ENCODE measurements around the gene SLC31A2.

Gene SLC31A2

GRCh38 chr9:113179839-113180238 lies 29.0 kb downstream of the SLC31A2 start:
- DNase-seq (ENCODE audit: low read depth): no peak
- H3K4me3 ChIP-seq (ENCODE audit: low read depth, low read length): no peak overlapping the region
- TF ChIP-seq, protein P1, sequence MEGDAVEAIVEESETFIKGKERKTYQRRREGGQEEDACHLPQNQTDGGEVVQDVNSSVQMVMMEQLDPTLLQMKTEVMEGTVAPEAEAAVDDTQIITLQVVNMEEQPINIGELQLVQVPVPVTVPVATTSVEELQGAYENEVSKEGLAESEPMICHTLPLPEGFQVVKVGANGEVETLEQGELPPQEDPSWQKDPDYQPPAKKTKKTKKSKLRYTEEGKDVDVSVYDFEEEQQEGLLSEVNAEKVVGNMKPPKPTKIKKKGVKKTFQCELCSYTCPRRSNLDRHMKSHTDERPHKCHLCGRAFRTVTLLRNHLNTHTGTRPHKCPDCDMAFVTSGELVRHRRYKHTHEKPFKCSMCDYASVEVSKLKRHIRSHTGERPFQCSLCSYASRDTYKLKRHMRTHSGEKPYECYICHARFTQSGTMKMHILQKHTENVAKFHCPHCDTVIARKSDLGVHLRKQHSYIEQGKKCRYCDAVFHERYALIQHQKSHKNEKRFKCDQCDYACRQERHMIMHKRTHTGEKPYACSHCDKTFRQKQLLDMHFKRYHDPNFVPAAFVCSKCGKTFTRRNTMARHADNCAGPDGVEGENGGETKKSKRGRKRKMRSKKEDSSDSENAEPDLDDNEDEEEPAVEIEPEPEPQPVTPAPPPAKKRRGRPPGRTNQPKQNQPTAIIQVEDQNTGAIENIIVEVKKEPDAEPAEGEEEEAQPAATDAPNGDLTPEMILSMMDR (IDR thresholded peaks at IDR 0.05; ENCODE audit: low read depth, low read length, missing control alignments): no peak

DNA sequence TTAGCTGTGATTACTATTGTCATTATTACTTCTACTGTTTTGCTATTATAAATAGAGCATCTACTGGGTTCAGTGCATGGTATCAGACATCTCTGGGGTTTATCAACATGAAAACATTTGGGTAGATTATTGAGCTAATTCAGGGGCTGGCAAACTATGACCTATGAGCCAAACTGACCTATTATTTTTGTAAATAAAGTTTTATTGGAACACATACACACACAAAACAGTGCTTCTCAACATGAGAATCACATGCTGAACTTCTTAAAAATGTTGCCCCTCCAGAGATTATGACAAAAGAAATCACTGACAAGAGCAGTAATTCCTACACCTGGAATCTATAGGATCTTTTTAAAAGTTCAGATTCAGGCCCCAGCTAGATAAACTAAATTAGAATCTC lies 30.4 kb downstream of the SLC31A2 start:
- TF ChIP-seq, protein P1 (IDR thresholded peaks at IDR 0.05; ENCODE audit: low read depth, low read length, missing control alignments): no peak
- H3K4me3 ChIP-seq (ENCODE audit: low read depth, low read length): no peak overlapping the region
- no peak for DNase-seq (ENCODE audit: low read depth)

DNA sequence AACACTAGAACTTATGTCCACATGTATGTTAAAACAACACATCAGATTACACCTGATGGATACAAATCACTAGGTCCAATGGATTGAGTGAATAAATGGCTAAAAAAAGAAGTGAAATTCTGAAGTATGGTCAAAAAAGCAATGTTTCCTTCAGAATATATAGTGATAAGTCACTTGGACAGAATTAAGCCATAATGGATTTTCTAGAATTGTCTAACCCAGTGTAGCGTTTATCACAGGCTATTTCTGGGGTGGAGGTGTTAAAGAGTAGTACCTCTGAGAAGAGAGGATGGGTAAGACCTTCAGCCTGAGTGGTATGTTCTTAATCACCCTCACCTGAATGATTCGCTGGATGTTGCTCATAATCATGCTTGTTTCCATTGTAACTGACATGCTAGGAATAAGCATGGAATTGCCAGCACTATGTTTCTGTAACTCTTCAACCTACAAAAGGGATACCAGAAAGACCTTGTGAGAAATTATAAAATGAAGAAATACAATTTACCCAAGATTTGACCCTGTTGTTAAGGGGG lies 33.2 kb downstream of the SLC31A2 start:
- TF ChIP-seq, protein P1 (IDR thresholded peaks at IDR 0.05; ENCODE audit: low read depth, low read length, missing control alignments): no peak
- no peak for DNase-seq (ENCODE audit: low read depth)
- no peak overlapping the region for H3K4me3 ChIP-seq (ENCODE audit: low read depth, low read length)

DNA sequence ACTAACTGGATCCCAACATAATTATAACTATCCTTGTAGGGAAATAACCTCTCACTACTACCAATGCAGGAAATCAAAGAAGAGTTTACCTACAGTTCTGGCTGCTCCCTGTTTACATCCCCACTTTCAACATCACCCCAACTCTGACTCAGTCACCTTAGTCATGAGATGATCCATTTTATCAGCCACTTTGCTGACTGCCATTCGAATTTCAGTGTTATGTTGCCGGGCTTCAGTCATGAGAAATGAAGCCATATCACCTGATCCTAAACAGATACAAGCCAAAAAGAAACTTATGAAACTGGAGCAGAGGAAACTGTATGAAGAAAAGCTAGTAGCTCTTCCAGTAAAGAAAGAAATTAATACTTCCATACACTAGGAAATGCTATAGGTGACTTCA lies 33.7 kb downstream of the SLC31A2 start:
- no peak for DNase-seq (ENCODE audit: low read depth)
- TF ChIP-seq, protein P1 (IDR thresholded peaks at IDR 0.05; ENCODE audit: low read depth, low read length, missing control alignments): no peak

DNA sequence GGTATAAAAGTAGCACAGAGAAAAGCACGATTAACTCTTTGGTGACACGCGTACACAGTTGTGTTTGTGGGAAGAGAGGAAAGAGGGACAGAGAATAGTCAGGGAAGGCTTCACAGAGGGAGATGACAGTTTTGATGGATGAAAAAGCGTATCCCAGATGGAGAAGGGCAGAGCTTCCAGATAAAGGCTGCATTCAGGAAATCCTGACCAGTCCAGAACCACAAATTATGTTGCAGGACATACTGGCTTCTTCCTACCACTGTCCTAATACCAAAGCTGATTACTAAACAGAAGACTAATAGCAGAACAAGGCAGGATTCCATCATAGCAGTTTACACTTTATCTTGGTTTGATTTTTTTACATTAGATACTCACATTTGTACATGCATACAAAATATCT lies 34.5 kb downstream of the SLC31A2 start:
- no peak for DNase-seq (ENCODE audit: low read depth)
- H3K4me3 ChIP-seq (ENCODE audit: low read depth, low read length): no peak overlapping the region
- TF ChIP-seq, protein P1 (IDR thresholded peaks at IDR 0.05; ENCODE audit: low read depth, low read length, missing control alignments): no peak

More for the DNA sequence above, 33.7 kb downstream of the SLC31A2 start:
- no peak overlapping the region for H3K4me3 ChIP-seq (ENCODE audit: low read depth, low read length)

GRCh38 chr9:113186137-113186755 lies 35.4 kb downstream of the SLC31A2 start:
- no peak overlapping the region for H3K4me3 ChIP-seq (ENCODE audit: low read depth, low read length)
- no peak for DNase-seq (ENCODE audit: low read depth)

More at GRCh38 chr9:113186137-113186755, 35.4 kb downstream of the SLC31A2 start:
- TF ChIP-seq, protein P1 (IDR thresholded peaks at IDR 0.05; ENCODE audit: low read depth, low read length, missing control alignments): no peak

All from GM12864 (cell line).